NCI-H1436 treated with DMSO at 0.1 percent for 48 hours (cell line): ENCODE measurements around the gene PITPNM2.

Experiments
- DNase-seq: peaks from one replicate; lab custom pipeline; 2025; lab: John Stamatoyannopoulos, UW

Gene PITPNM2

GRCh38 chr12:123150744-123151456, at the start of gene PITPNM2:
Gene PITPNM2, minus strand, starts transcription at chr12:123151090. Its CDS starts 116,500 bp downstream, at chr12:123034590.
- DNase-seq = no peak

GRCh38 chr12:123200414-123200813, 49.5 kb upstream of the PITPNM2 start:
- DNase-seq = no peak

GRCh38 chr12:123199936-123200335, 49.0 kb upstream of the PITPNM2 start:
- no peak for DNase-seq

- DNase-seq = no peak
These were observed 36.7 kb upstream of the PITPNM2 start for GRCh38 chr12:123187637-123188036.

GRCh38 chr12:123180171-123180570, 29.3 kb upstream of the PITPNM2 start:
- no peak for DNase-seq

GRCh38 chr12:123171967-123172366, 21.1 kb upstream of the PITPNM2 start:
- DNase-seq = no peak

- DNase-seq = no peak
These were observed 16.4 kb upstream of the PITPNM2 start for GRCh38 chr12:123167329-123167728.

- no peak for DNase-seq
These were observed 14.6 kb upstream of the PITPNM2 start for GRCh38 chr12:123165537-123165936.

GRCh38 chr12:123164710-123165261, 13.9 kb upstream of the PITPNM2 start:
- DNase-seq = no peak

- DNase-seq = no peak
These were observed 13.3 kb upstream of the PITPNM2 start for GRCh38 chr12:123164222-123164621.

- no peak for DNase-seq
These were observed 12.3 kb upstream of the PITPNM2 start for GRCh38 chr12:123163227-123163626.

GRCh38 chr12:123160801-123161487, 10.1 kb upstream of the PITPNM2 start:
- DNase-seq = no peak

- no peak for DNase-seq
These were observed 3.0 kb upstream of the PITPNM2 start for GRCh38 chr12:123153906-123154305.

GRCh38 chr12:123152833-123153232, 1.9 kb upstream of the PITPNM2 start:
- no peak for DNase-seq

- no peak for DNase-seq
These were observed 866 bp upstream of the PITPNM2 start for GRCh38 chr12:123151457-123152454.

- DNase-seq = no peak
These were observed 581 bp downstream of the PITPNM2 start for GRCh38 chr12:123150275-123150743.

- no peak for DNase-seq
These were observed 1.2 kb downstream of the PITPNM2 start for GRCh38 chr12:123149501-123150274.

- DNase-seq = no peak
These were observed 1.8 kb downstream of the PITPNM2 start for GRCh38 chr12:123149088-123149487.

- DNase-seq = no peak
These were observed 2.2 kb downstream of the PITPNM2 start for GRCh38 chr12:123148655-123149054.

- DNase-seq = no peak
These were observed 2.7 kb downstream of the PITPNM2 start for GRCh38 chr12:123148223-123148622.

- no peak for DNase-seq
These were observed 5.7 kb downstream of the PITPNM2 start for GRCh38 chr12:123145211-123145610.
